AG08396 (cell line): ENCODE data around the gene LSAMP.
A peak's percentile ranks its signal among the peaks of the same experiment; 100 is the strongest.

Source experiments
- DNase-seq: peaks from one replicate; pipeline ENCODE4 v3.0.0; 2012; ENCODE audit warnings: low spot score, mixed read lengths

Gene LSAMP

DNA sequence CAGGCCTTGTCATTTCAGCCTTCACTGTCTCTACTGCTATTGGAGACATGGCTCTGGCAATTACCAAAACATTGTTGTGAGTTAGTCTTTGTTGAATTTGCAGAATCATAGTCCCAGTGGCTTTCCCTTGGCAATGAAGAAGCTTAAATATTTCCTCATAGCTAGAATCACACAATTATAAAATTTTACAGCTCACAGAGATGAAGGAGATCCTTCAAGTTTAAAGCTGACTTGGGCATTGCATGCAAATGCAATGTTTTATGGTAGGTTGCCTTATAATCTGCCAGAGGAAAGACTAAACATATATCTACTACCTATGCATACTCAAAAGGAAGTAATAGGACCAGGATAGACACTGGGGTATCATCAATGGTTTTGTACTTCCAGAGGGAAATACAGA, 90.9 kb downstream of the LSAMP start:
- no peak for DNase-seq

DNA sequence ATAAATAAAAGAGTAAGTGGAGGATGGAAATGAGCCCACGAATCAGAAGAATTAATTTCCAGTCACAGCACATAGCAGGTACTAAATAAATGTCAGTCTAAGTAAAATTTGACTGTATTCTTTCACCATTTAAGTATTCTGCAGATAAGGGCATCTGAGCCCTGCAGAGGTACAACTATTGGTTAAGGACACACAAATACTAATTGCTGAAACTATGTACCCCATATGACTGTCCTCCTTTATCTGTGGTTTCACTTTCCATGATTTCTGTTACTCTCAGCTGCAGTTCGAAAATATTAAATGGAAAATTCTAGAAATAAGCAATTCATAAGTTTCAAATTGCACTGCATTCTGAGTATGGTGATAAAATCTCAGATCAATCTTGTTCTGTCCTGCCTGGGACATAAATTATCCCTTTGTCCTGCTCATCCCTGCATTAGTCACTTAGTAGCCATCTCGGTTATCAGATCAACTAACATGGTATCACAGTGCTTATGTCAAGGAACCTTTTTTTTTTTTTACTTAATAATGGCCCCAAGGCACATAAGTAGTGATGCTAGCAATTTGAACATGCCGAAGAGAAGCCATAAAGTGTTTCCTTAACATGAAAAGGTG, 95.1 kb downstream of the LSAMP start:
- DNase-seq = no peak

DNA sequence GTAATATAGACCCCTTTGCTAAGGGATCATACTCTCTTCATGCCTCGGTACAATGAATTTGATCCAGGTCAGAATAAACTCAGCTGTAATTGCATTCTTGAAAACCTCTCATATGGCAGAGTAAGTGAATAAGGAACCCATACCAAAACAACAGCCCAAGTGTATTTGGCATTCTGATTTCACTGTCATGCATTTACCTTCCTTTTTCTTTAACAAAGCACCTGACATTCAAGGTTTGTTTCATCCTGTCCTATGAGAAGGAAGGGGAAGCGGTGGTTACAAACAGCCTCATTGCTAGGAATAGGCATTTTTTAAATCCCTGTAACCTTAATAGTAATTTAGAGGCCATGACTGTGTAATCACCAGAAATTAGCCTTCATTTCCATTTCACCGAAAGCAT, 97.1 kb downstream of the LSAMP start:
- no peak for DNase-seq

DNA sequence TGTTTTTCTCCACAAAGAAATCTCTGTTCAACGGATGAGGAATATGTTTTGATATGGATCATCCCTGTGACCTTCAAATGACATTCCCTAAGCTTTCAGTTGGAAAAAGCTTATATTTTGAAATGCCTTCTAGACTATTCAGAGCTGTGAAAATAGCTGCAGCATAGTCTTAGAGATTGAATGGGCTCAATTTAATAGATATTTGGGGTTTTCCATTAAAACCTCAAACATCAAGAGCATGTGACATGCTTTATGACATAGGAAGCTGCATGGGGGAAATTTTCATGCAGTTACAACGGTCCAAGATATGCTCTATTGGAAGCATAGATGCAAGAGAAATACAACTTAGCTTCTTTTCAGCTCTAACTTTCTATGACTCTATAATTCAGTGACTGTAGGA, 102.8 kb downstream of the LSAMP start:
- DNase-seq = no peak

DNA sequence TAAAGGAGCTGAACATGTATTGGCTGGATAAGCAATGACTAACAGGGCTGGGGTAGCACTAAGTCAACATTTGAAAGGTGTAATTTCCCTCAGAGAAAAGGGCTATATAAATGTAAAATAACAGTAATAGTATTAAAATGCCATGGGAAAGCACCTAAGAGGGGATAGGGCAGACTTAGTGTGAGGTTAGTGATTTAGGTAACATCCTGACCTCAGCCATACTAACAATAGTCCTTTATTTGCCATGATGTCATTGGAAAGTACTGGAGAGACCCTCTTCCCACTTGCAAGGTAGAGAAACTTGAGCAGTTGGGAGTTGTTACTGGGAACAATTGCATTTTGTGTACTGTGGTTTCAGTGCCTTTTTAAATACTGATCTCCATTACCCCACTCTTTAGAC, 103.4 kb downstream of the LSAMP start:
- DNase-seq = no peak

DNA sequence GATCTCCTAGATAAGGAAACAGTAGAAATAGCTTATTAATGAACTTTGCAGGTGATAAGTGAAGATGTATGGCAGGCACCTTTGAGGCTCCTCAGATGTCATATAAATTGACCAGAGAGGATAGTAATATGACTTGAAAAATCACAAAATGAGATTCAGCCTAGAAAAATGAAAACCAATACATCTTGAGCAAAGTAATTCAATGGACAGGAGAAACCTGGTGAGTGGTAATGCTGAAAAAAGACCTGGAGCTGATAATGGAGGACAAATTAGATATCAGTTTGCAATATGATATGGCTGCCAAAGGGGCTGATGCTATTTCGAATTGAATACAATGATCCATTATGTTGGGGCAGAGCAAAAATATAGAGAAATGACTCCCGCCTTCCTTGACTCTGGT, 103.9 kb downstream of the LSAMP start:
- no peak for DNase-seq

DNA sequence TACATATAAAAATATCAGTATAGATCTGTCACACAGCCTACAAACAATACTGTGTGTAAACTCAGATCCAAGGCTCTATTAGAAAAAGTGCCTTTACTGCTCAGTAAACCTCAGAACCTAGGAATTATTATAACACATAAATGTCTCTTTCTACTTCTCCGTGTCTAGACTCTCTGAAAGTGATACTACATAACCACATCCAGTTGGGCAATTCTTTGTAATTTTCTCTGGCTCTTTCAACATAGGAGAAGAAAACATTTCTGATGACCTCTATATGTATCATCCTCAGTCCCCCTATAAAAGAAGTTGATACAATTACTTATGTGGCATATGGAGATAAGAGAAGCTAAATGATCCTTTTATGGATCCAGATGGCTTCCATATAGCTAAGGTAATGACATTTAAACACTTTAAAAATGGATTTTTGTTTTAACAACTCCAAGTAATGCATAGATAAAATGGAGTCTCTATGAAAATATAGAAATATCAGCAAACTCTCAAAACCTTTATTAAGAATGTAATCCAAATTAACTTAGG, 104.5 kb downstream of the LSAMP start:
- no peak for DNase-seq

DNA sequence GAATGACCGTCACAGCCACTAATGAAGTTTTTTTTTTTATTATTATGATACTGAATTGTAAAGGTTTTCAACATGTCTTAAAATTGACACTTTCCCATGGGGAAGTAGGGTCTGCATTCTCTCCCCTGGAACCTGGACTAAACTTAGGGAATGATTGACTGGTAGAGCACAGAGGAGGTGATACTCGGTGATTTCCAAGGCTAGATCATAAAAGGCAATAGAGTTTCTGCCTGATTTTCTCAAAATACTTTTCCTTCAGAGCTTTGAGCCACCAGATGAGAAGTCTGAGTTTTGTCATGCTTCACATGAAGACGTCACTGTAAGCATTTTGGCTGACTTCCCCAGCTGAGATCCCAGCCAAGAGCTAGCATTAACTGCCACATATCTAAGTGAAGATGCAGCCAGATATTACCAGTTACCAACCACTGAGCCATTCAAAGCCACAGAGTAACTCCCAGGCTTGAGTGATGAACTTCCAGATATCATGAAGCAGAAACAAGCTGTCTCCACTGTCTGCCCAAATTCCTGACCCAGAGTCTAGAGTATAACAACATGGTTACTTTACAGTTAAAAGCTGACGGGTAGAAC, 105.8 kb downstream of the LSAMP start:
- DNase-seq = peak; percentile 12

DNA sequence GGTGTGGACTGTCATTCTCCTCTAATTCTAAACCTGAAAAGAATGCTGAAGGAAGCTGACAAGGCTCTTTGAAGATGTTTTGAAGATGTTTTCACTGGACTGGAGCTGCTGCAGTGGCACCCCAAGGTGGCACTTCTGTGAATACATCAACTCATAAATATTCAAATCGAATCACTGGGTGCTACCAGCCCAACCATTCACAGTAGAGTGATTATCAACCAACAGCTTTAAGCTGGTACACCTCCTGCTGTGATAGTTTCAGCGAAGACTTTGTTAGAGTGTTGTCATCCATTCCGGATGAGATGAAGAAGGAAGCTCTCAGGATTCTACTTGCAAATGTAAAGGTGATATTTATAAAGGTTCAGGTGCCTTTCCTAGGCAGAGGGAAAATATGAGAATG, 106.6 kb downstream of the LSAMP start:
- no peak for DNase-seq

DNA sequence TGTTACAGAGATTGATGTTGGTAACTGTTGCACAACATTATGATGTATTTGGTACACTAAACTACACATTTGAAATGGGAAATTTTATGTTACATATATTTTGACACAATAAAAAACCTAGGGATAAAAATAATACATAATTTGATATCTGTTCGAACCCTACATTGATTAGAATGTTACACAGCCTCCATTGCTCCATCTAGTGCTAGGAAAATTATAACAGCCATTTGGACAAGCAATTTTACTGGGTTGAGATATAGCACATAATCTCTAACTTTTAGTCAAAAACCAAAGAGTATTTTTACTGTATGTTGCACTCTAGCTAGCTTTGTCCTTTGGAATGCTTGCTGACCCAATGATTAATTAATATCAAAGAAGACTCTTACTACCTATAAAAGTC, 108.1 kb downstream of the LSAMP start:
- no peak for DNase-seq

DNA sequence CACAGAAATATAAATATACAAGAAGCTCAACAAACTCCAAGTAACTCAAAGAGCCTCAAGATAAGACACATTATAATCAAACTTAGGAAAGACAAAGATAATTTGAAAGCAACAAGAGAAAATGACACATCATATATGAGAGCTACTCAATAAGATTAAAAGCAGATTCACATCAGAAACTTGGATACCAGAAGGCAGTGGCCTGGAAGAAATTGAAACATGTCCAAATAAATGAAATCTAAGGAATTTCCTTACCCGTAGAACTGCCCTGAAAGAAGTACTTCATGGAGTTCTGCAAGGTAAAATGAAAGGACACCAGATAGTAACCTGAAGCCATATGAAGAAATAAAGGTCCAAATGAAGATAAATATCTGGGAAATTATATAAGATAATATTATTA, 113.9 kb downstream of the LSAMP start:
- DNase-seq = no peak

DNA sequence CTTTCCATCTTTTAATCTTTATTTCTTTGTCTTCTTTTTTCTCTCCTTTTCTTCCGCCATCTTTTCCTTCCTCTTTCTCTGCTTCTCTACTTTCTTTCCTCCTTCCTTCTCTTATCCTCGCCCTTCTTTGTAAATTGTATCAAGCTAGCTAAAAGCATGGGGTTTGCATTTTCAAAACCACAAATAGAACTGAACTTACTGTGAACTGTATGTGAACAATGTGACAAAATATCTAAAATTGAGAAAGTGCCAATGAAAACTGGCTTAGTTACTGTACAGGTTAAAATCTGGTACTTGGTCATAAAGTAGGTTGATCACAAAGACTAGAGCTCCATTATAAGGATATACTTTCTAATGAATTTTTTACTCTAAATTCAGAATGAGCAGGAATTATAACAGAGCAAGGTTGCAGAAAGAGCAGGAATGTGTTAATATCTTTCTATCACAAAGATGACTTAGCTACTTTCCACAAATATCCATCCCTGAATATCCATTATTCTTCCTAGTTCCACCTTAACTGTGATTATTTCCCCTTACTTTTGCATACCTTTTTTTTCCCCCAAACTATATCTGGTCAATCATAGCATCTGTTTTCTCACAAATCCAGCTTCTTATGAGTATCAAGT, 122.4 kb downstream of the LSAMP start:
- no peak for DNase-seq

DNA sequence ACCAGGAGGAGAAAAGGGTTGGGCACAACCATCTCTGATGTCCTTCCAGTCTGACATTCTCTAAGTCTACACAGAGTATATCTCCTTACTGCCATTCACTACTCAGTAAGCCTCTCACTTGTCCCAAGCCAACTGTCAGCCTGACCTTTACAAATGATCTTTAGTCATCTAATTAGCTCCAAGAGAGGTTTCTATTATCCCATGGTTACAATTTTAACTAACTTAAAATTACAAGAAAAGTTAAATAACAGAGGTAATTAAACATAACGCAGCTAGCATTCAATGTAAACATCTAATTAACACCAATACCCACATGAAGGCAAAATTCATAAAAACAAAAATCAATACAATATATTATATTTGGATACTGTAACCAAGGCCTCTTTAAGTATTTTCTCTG, 126.9 kb downstream of the LSAMP start:
- DNase-seq = no peak

DNA sequence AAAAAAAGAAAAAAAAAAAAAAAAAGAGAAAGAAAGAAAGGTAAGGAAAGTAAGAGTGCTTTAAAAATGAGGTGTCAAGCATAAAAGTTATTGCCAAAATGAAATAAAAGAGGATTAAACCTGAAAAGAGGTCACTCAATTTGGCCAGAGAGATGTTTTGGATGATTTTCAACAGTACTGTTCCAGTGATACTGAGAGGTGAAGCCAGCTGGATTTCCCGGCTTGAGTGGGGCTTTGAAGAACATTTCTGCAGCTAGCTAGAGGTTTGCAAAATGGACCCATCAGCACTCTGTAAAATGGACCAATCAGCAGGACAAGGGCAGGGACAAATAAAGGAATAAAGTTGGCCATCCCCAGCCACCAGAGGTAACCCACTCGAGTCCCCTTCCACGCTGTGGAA, 128.5 kb downstream of the LSAMP start:
- DNase-seq = no peak

DNA sequence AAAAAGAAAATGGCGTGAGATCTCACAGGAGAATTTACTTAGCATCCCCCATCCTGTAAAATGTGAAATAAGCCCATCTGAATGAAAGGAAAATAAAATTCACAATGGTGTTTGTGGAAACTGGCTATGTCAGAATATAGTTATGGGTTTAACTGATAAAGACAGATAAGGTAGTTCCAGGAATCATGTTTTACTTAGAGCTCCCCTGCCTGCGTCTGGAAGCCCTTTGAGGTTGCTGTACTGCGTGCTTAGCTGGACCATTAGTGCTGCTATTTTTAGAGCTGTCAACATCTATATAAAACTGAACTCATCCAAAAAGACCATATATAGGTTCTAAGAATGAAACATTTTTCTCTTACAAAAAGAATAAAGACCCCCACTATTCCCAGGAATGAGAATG, 130.8 kb downstream of the LSAMP start:
- DNase-seq = no peak

DNA sequence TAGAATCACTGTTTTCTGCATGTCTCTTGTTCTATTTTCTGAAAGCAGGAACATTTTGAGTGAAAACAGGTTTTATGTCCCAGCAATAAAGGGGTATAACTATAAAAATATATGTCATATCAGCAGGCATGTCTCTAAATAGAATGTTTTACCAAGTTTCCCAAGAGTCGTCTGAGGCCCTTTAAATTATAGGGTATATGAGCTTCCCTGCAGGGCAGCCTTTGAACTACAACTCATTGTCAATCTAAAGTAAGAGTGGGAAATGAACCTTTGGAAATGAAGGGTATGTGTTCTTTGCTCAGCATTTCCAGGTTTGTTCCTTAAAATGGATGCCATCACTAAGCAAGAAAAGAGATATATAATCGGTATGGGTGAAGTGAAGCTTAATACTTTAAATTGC, 138.6 kb downstream of the LSAMP start:
- DNase-seq = no peak

DNA sequence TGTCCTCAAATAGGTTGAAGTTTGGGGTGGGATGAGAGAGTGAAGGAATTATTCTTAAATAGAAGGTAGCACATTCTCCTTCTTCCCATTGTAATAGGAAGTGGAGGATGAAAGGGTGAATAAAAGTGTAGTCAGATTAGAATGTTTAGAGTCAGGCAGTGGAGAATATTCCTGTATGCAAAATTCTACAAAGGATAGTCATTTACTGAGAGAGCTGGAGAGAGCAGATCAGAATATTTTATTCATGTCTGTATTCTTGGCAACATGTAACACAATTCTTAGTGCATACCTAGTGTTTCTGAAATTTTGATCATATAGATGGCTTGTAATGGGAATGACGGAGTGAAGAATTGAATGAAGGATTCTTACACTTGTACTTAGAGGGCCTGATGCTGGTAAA, 139.1 kb downstream of the LSAMP start:
- DNase-seq = no peak

DNA sequence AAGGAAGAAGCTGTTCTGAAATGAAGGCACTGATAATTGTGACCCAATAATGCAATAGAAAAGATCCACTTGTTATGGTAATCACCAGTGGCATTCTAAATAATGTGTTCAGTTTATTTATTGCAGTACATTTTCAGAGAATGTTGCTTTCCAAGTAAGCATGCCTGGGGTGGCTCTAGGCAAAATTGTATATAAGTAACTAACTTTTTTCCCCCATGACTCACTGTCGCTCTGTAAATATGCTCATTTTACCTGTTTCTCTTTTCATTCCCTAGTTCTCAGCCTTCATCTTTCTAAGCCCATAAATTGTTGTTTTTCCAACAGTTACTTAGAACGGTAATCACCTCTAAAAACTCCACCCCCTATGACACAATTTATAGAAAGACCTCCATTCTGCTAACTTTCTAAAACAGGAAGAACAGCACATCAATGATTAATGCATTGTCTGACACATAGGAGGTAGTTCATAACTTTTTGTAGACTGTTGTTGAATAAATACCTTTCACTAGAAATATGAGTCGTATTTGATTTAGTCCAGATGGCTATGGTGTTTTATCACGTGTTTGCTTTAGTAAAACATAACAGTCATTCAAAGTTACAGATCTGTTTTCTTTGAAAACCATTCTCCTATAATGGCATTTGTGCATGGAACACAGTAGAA, 143.1 kb downstream of the LSAMP start:
- DNase-seq = no peak

DNA sequence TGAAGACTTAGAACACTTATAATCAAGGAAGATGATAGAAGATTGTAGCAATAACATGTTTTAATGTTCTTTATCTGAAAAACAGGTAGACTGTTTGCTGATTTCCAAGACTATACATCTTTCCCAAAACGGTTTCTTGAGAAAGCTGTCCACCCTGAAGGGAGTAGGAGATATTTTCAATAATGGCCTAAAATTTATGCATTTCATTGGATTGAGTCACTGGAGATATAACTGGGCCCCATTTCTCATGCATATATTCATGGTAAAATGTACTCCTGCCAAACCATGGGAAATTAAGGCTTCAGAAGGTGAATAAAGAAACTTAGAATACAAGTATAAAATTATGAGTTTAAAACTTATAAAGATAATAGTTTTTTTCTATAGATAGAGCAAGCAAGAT, 143.9 kb downstream of the LSAMP start:
- DNase-seq = no peak

DNA sequence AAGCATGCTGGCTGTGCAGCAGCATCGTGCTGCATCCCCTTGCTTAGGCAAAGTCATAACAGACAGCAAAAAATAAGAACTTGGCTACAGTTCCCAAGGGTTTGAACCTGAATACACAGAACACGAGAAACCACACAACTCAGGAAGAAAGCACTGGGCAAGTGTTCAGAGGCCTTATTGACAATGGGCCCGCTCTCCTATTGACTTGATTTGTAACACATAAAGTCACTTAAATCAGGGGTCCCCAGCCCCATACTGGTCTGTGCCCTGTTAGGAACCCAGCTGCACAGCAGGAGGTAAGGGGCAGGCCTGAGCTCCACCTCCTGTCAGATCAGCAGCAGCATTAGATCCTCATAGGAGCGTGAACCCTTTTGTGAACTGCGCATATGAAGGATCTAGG, 145.1 kb downstream of the LSAMP start:
- DNase-seq = no peak

DNA sequence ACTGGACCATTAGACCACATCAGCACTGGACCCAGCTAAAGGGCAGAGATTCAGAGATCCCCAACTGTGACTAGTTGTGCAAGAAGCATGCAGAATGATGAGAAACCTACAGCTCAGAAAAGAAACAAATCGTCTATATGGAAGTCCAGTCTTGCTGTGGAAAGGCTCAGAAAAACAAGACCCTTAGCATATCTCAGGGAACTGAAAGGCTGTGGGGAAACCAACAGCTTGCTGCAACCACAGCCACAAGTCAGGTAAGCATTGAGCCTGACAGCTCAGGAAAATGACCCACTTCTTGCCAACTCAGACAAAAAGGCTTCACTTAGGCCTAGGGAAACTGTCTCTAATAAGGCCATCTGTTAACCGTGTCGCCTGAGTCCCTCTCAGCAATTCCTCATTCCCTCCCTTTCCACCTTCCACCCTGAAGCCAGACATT, 145.6 kb downstream of the LSAMP start:
- no peak for DNase-seq

DNA sequence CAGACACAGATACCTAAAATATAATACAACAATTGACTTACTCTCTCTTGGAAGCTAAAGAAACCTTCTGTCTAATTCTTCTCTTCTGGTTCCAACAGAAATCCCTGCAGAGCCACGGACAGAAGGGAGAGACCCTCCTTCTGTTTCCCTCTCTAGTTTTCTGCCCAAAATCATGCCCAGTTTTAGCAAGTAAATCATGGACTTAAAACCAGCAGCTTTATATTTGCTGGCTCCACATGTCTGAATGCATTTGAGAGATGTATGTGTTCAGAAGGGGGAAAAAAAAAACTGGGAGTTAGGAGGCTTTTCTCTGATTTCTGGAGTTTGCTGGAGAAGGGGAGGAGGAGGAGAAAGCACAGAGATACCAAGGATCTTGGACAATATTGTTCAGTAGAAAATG, 147.1 kb downstream of the LSAMP start:
- DNase-seq = no peak

DNA sequence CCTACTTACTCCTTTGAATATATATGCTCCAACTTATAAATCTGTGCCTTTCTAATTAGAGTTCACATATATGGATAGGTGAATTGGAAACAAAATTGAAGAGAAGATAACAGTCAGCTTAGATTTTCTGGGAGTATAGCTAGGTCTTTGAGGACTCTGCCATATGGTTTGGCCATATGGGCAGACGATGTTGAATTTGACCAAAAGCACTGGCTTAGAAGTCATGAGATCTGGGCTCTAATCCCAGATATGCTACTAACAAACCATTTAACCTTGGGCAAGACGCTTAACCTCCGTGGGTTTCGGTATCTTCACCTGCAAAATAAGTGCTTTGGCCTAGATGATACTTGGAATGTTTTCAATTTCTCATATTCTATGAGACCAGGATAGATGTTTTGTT, 154.1 kb downstream of the LSAMP start:
- no peak for DNase-seq
